Activated gamma-delta T cell (primary cell): Measurements from ENCODE around the gene TTC28.

Experiments used
- DNase-seq: peaks from one replicate; lab custom pipeline; 2025; lab: John Stamatoyannopoulos, UW

Gene TTC28

GRCh38 chr22:28021998-28022660, 657.5 kb downstream of the TTC28 start:
- no peak for DNase-seq

GRCh38 chr22:28021116-28021997, 658.3 kb downstream of the TTC28 start:
- DNase-seq: no peak

GRCh38 chr22:28019881-28020861, 659.5 kb downstream of the TTC28 start:
- no peak for DNase-seq

GRCh38 chr22:28019360-28019759, 660.3 kb downstream of the TTC28 start:
- DNase-seq: no peak

- DNase-seq: no peak
Measured at GRCh38 chr22:28018461-28018927, 661.1 kb downstream of the TTC28 start.

- DNase-seq: no peak
Measured at GRCh38 chr22:28017859-28018258, 661.8 kb downstream of the TTC28 start.

- no peak for DNase-seq
Measured at GRCh38 chr22:28017558-28017820, 662.2 kb downstream of the TTC28 start.

GRCh38 chr22:28016781-28017557, 662.7 kb downstream of the TTC28 start:
- no peak for DNase-seq

- DNase-seq: no peak
Measured at GRCh38 chr22:28015676-28016601, 663.7 kb downstream of the TTC28 start.

- DNase-seq: no peak
Measured at GRCh38 chr22:28015046-28015425, 664.6 kb downstream of the TTC28 start.

- no peak for DNase-seq
Measured at GRCh38 chr22:28014211-28015045, 665.2 kb downstream of the TTC28 start.

- DNase-seq: no peak
Measured at GRCh38 chr22:28013611-28014010, 666.0 kb downstream of the TTC28 start.

- DNase-seq: no peak
Measured at GRCh38 chr22:28012832-28013460, 666.7 kb downstream of the TTC28 start.

- no peak for DNase-seq
Measured at GRCh38 chr22:28009272-28009827, 670.3 kb downstream of the TTC28 start.

GRCh38 chr22:28008649-28009048, 671.0 kb downstream of the TTC28 start:
- no peak for DNase-seq

- no peak for DNase-seq
Measured at GRCh38 chr22:28008056-28008455, 671.6 kb downstream of the TTC28 start.

GRCh38 chr22:28006271-28006670, 673.4 kb downstream of the TTC28 start:
- DNase-seq: no peak

- no peak for DNase-seq
Measured at GRCh38 chr22:28005513-28005912, 674.1 kb downstream of the TTC28 start.

- DNase-seq: no peak
Measured at GRCh38 chr22:28004021-28004420, 675.6 kb downstream of the TTC28 start.
